Liver (tissue), 3 donors: Measurements from ENCODE around the gene E2F4.

ENCODE experiments used
- CTCF ChIP-seq: fragments of 150-350 bp; IDR thresholded peaks from 2 replicates; pipeline ENCODE4 v1.5.1; 2017; ENCODE audit warnings: improper control_type of control experiment, low read depth, low read length; ENCODE audit not compliant: missing input control
- FOXA1 ChIP-seq: IDR thresholded peaks from 2 replicates; pipeline ENCODE4 v1.6.1; 2016; ENCODE audit warnings: antibody characterized with exemption
- GABPA ChIP-seq, 2 donors: IDR thresholded peaks in 1 of 2; conservative IDR thresholded peaks in 1 of 2; 2 replicates each; pipeline ENCODE4 v1.6.1; 2016; ENCODE audit warnings: antibody characterized with exemption in 2 of 2, mild to moderate bottlenecking in 1 of 2, moderate library complexity in 1 of 2
- MAX ChIP-seq: IDR thresholded peaks from 2 replicates; pipeline ENCODE4 v1.6.1; 2016; ENCODE audit warnings: antibody characterized with exemption
- REST ChIP-seq: IDR thresholded peaks from 2 replicates; pipeline ENCODE4 v1.6.1; 2016; ENCODE audit warnings: antibody characterized with exemption, mild to moderate bottlenecking
- donor health status: healthy.
- donor health status: healthy.

GRCh38 chr16:67244387-67245185 is 52.6 kb downstream of the E2F4 start:
- TF ChIP-seq CTCF (no peak), GABPA (IDR thresholded peaks at IDR 0.05 in 1 of 2, conservative IDR thresholded peaks at IDR 0.05 in 1 of 2) (no peak), REST (no peak), MAX (no peak), FOXA1 (no peak)
